CD4-positive, CD25-positive, alpha-beta regulatory T cell (primary cell): ENCODE results near the gene SFXN5. TPM values are rescaled to one million over a fixed set of nuclear protein-coding genes. Genes with fewer than 3 reads are reported as not detected.

Experiments
- ATAC-seq, 2 donors: fragments of 150-1000 bp; cut with Tn5 transposase; one replicate each; pipeline ENCODE4 v1.10.0; 2021; ENCODE audit warnings: low read depth in 2 of 2, moderate number of reproducible peaks in 2 of 2, moderate library complexity in 1 of 2
- DNase-seq, 3 donors: peaks; one replicate each; pipeline versions ENCODE4 v3.0.0 to v3.0.0-alpha.2; 2012 to 2022; ENCODE audit warnings: mixed read lengths in 1 of 3
- H3K27ac ChIP-seq: one replicate; pipeline ENCODE4 v1.7.0; 2013; ENCODE audit warnings: mild to moderate bottlenecking, low read length; ENCODE audit not compliant: insufficient read depth, poor library complexity, severe bottlenecking
- H3K27me3 ChIP-seq: one replicate; pipeline ENCODE4 v1.7.0; 2013; ENCODE audit warnings: low read length; ENCODE audit not compliant: control insufficient read depth, insufficient read depth
- H3K36me3 ChIP-seq: one replicate; pipeline ENCODE4 v1.7.0; 2013; ENCODE audit warnings: mild to moderate bottlenecking, low read length, moderate library complexity; ENCODE audit not compliant: control insufficient read depth, insufficient read depth
- H3K4me1 ChIP-seq: 2 replicates; pipeline ENCODE4 v1.7.0; 2013; ENCODE audit warnings: mild to moderate bottlenecking, low read length; ENCODE audit not compliant: insufficient read depth, control insufficient read depth, poor library complexity, severe bottlenecking
- H3K4me3 ChIP-seq: one replicate; pipeline ENCODE4 v1.7.0; 2013; ENCODE audit warnings: low read depth, mild to moderate bottlenecking, low read length, moderate library complexity
- H3K9me3 ChIP-seq, 2 experiments: 1 replicate in 1 of 2; 2 replicates in 1 of 2; pipeline ENCODE4 v1.7.0; 2013; ENCODE audit warnings: low read length in 2 of 2, mild to moderate bottlenecking in 1 of 2, moderate library complexity in 1 of 2; ENCODE audit not compliant: control insufficient read depth in 2 of 2
- H3K27ac Mint-ChIP-seq, 3 donors: one replicate each; pipeline ENCODE4 v1.8.0; 2020 to 2022; ENCODE audit warnings: mild to moderate bottlenecking in 3 of 3, mixed read lengths in 3 of 3, moderate library complexity in 2 of 3
- H3K27me3 Mint-ChIP-seq: one replicate; pipeline ENCODE4 v1.8.0; 2022; ENCODE audit warnings: mild to moderate bottlenecking, mixed read lengths
- H3K36me3 Mint-ChIP-seq: one replicate; pipeline ENCODE4 v1.8.0; 2020; ENCODE audit warnings: mixed read lengths
- H3K4me1 Mint-ChIP-seq, 4 donors: one replicate each; pipeline ENCODE4 v1.8.0; 2020 to 2022; ENCODE audit warnings: mixed read lengths in 4 of 4, mild to moderate bottlenecking in 1 of 4
- H3K4me3 Mint-ChIP-seq, 4 donors: one replicate each; pipeline ENCODE4 v1.8.0; 2020 to 2022; ENCODE audit warnings: mild to moderate bottlenecking in 4 of 4, mixed read lengths in 4 of 4, moderate library complexity in 3 of 4
- H3K9me3 Mint-ChIP-seq, 7 donors: one replicate each; pipeline ENCODE4 v1.8.0; 2020 to 2022; ENCODE audit warnings: mixed read lengths in 7 of 7, mild to moderate bottlenecking in 3 of 7, moderate library complexity in 2 of 7
- polyA plus RNA-seq, 4 donors: library from polyadenylated mRNA; unstranded; fragments of 300-500 nt; fragmentation: Illumina TruSeq; gene quantifications; one replicate each; pipeline ENCODE4 v1.2.3, GENCODE V29; 2021
- total RNA-seq: library from RNA; stranded (reverse); gene quantifications from one replicate; pipeline ENCODE4 v1.2.3, GENCODE V29; 2022

Gene SFXN5
- total and polyA plus RNA-seq, 5 donors from 2014 or later = 1.0 to 8.0 (median 1.9) TPM

DNA sequence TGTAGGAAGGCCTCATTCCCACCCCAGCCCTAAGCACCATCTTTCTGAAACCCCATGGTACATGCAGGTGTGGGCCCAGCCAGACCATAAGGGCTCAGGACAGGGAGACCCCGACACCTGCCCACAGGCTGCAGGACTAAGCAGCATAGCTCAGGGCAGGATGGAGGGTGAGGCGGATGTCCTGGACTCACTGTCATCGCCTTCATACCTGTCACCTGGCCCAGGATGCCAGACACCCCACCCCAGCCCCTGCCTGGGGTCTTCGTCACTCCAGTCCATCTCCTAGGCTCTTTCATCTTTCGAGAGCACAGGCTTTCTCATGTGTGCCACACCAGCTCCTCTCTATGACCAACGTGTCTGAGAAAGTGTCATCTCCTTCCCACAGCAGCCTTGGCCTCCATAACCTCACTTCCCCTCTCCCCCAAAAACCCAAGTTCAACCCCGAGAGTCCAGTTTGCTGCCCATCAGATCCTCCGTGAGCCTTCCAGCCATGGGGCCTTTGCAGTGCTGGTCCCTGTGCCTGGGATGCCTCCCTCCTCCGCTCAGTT is 82.7 kb downstream of the SFXN5 start:
- H3K4me3 Mint-ChIP-seq = no peak overlapping the region
- Histone ChIP-seq H3K27me3 (no peaks in the 10 kb centered on the region), H3K4me3 (no peak overlapping the region), H3K4me1 (no peaks in the 10 kb centered on the region), H3K36me3 (no peaks in the 10 kb centered on the region), H3K9me3 (no peaks in the 10 kb centered on the region), H3K27ac (no peak overlapping the region)
- H3K27me3 Mint-ChIP-seq = no peaks in the 10 kb centered on the region
- no peak for DNase-seq
- H3K27ac Mint-ChIP-seq = peak overlapping the region in 1 of 3 donors; percentile 13
- no peaks in the 10 kb centered on the region for H3K9me3 Mint-ChIP-seq
- ATAC-seq = no peak
- H3K36me3 Mint-ChIP-seq = no peaks in the 10 kb centered on the region
- H3K4me1 Mint-ChIP-seq = no peaks in the 10 kb centered on the region

DNA sequence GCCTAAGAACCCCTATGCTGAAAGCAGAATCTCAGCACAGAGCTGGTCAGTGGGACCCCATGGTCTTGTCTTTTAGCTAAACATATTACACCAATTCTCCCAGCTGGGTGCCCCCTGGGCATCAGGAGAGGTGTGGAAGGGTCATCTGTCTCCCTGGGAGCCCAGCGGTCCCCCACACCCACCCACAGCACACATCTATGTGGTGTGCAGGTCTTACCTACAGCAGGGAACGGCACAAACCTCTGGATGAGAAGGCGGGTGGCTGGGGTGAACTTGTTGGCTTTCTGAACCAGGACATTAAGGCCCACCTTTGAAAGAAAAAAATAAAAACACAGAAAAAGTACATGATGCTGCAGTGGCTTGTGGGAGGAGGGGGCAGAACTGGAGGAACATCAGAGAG is 83.5 kb downstream of the SFXN5 start:
- no peaks in the 10 kb centered on the region for H3K27me3 ChIP-seq
- no peaks in the 10 kb centered on the region for H3K4me1 ChIP-seq
- Mint-ChIP-seq H3K4me1 (no peaks in the 10 kb centered on the region), H3K27me3 (no peaks in the 10 kb centered on the region), H3K27ac (no peak overlapping the region), H3K9me3 (no peaks in the 10 kb centered on the region), H3K4me3 (no peak overlapping the region), H3K36me3 (no peaks in the 10 kb centered on the region)
- no peak overlapping the region for H3K27ac ChIP-seq
- no peak for DNase-seq
- H3K4me3 ChIP-seq = no peak overlapping the region
- no peak for ATAC-seq
- H3K36me3 ChIP-seq = no peaks in the 10 kb centered on the region
- no peaks in the 10 kb centered on the region for H3K9me3 ChIP-seq

DNA sequence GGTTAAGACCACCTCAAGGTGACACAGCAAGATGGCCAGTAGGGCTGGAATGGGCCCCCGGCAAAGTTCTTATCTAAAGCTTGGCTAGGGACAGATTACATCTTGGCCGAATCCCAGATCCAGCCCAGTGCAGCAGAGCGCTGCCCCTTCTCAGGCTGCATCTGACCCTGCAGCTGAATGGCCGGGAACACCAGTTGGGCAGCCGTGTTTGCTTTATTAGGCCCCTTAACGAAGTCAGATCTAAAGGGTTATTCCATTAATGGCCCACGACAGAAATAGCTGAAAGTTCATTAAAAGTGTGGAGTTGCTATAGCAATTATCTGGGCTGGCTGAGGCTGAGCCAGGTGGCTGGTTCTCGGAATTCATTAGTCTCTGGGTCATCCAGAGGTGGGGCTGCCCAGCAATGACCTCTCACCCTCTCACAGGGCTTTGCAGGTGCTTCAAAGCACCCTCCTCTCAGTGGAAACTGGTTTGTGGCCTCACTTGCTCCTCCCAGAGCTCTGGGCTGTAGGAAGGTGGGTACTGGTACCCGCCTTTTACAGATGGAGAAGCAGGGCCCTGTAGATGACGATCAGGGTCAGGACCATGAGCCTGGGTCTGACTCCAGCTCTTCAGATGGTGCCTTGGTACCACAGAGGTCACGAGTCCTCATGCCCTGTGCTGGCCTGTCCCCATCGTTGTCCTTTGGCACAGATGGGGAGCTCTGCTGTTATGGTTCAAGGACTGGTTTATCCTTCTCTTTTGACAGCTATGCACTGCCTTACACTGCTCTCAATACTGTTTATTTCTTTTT is 85.4 kb downstream of the SFXN5 start:
- ATAC-seq = no peak
- Histone ChIP-seq H3K36me3 (no peaks in the 10 kb centered on the region), H3K9me3 (no peaks in the 10 kb centered on the region), H3K27ac (no peak overlapping the region), H3K4me3 (no peak overlapping the region), H3K4me1 (no peaks in the 10 kb centered on the region), H3K27me3 (no peaks in the 10 kb centered on the region)
- H3K4me3 Mint-ChIP-seq = no peak overlapping the region
- H3K36me3 Mint-ChIP-seq = peaks cover 4% of the 10 kb centered on the region
- no peaks in the 10 kb centered on the region for H3K27me3 Mint-ChIP-seq
- H3K9me3 Mint-ChIP-seq = no peaks in the 10 kb centered on the region
- no peak overlapping the region for H3K27ac Mint-ChIP-seq
- H3K4me1 Mint-ChIP-seq = no peaks in the 10 kb centered on the region
- no peak for DNase-seq

DNA sequence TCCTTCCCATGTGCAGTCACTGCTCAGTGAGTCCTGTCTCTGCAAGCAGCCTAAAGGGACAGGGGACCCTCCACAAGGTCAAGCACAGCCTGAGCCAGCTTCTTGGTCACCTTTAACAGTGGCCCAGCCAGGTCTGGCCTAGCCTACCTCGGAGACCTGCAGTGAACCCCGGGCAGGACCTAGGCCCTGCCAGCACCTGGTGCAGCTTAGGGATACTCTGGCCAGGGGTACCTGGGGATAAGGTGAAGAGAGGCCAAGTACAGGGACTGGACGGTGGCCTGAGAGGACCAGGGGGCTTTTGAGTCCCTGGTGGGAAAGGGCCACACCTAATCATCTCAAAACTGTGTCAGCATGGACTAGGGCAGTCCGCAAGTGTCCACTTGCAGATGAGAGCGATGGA is 86.4 kb downstream of the SFXN5 start:
- Mint-ChIP-seq H3K9me3 (no peaks in the 10 kb centered on the region), H3K27ac (no peak overlapping the region), H3K4me3 (no peak overlapping the region), H3K4me1 (no peaks in the 10 kb centered on the region), H3K36me3 (peaks cover 4% of the 10 kb centered on the region), H3K27me3 (no peaks in the 10 kb centered on the region)
- Histone ChIP-seq H3K27ac (no peak overlapping the region), H3K27me3 (no peaks in the 10 kb centered on the region), H3K4me3 (no peak overlapping the region), H3K4me1 (no peaks in the 10 kb centered on the region), H3K9me3 (no peaks in the 10 kb centered on the region), H3K36me3 (no peaks in the 10 kb centered on the region)
- no peak for ATAC-seq
- DNase-seq = no peak

DNA sequence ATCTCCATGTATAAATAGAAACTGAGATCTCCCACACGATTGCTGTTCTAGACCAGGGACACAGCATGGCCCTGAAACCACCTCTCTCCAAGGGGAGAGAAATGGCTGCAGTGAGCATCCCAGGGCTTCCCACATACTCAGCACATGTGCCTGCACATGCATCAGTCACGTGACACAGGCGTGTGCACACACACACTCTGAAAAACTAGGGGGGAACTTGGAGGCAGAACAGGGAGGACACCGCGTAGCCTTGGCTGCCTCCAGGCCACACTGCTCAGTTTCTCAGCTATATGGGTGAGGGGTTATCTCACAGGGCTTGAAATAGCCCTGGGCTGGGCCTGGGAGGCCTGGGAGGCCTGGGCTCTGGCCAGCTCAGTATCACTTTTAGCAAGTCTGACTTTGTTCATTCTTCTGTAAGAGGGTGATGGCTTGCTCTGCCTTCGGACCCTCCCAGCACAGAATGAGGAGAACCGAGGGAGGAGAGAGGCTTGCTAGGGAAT is 87.3 kb downstream of the SFXN5 start:
- Mint-ChIP-seq H3K4me3 (no peak overlapping the region), H3K27ac (no peak overlapping the region), H3K36me3 (peaks cover 4% of the 10 kb centered on the region), H3K9me3 (no peaks in the 10 kb centered on the region), H3K4me1 (no peaks in the 10 kb centered on the region), H3K27me3 (no peaks in the 10 kb centered on the region)
- no peak for ATAC-seq
- Histone ChIP-seq H3K27me3 (no peaks in the 10 kb centered on the region), H3K4me3 (no peak overlapping the region), H3K9me3 (no peaks in the 10 kb centered on the region), H3K4me1 (no peaks in the 10 kb centered on the region), H3K27ac (no peak overlapping the region), H3K36me3 (no peaks in the 10 kb centered on the region)
- DNase-seq = no peak

DNA sequence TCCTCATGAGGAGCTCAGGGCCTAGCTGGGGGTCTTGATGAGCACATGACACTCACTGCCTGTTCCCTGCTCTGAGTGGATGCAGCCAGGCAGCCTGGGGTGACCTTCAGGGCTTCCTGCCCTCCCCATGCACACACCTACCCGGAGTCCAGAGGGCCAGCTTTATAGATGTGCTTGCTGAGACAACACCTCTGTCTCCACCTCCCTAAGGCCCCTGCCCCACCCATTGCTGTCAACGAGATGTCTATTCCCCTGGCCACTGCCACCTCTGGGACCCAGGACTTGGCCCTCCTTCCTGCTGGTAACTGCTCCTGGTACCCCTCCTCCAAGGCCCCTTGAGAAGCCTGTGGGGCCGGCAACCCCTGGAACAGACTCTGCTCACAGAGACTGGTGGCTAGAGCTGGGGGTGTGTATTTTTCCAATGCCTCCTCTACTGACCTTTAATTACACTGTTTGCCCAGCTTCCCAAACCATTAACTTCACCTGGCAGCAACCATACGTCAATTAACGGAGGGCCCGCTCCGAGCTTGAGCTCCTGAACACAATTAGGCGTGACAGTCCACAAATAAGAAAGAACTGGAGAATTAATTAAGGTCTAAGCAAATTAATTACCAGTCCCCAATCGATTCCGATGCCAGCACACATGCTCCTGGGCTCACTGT is 87.9 kb downstream of the SFXN5 start:
- ATAC-seq = no peak
- H3K4me3 Mint-ChIP-seq = no peak overlapping the region
- H3K4me1 Mint-ChIP-seq = no peaks in the 10 kb centered on the region
- Histone ChIP-seq H3K4me3 (no peak overlapping the region), H3K27me3 (no peaks in the 10 kb centered on the region), H3K36me3 (no peaks in the 10 kb centered on the region), H3K9me3 (no peaks in the 10 kb centered on the region), H3K27ac (no peak overlapping the region), H3K4me1 (no peaks in the 10 kb centered on the region)
- H3K27me3 Mint-ChIP-seq = no peaks in the 10 kb centered on the region
- no peaks in the 10 kb centered on the region for H3K9me3 Mint-ChIP-seq
- no peak overlapping the region for H3K27ac Mint-ChIP-seq
- DNase-seq = no peak
- peaks cover 4% of the 10 kb centered on the region for H3K36me3 Mint-ChIP-seq

DNA sequence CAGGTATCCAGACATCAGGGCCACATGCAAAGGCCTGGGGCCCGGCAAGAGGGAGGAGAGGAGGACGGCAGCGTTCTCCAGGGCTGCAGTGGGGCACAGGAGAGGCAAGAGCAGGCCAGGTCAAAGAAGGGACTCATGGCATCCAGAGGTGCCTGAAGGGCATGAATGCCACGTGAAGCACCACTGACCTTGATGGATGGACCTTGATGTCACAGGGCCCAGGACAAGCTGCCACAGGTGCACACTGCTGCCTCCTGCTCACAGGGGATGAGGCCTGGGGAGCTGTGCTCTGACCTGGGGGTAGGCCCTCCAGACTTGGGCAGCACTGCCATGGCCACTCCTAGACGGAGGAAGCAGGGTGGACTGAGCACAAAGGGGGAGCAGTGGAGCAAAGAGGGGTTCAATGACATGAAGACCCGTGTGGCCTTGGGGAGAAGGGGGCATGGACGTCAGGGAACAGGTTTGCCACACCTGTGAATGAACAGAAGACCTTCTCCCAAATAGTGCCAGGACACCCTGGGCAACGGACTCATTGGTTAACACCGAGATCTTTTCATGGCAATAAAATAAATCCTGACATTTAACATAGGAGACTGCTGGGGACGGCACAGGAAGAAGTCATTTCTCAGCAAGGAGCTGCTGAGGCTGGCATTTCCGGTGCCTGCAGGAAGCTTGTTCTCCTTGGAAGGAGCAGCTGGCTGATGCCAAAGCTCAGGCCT is 88.6 kb downstream of the SFXN5 start:
- Mint-ChIP-seq H3K9me3 (no peaks in the 10 kb centered on the region), H3K27me3 (no peaks in the 10 kb centered on the region), H3K36me3 (peaks cover 4% of the 10 kb centered on the region), H3K4me1 (no peaks in the 10 kb centered on the region), H3K27ac (no peak overlapping the region), H3K4me3 (no peak overlapping the region)
- Histone ChIP-seq H3K4me3 (no peak overlapping the region), H3K36me3 (no peaks in the 10 kb centered on the region), H3K4me1 (no peaks in the 10 kb centered on the region), H3K27ac (no peak overlapping the region), H3K9me3 (no peaks in the 10 kb centered on the region), H3K27me3 (no peaks in the 10 kb centered on the region)
- ATAC-seq (no peak), DNase-seq (no peak)
